HG02852 (cell line): Measurements from ENCODE around the gene HVCN1.
"Not testable (repeated sequence)": the region's sequence is repeated elsewhere in the genome, so short reads cannot be mapped to it uniquely, and the experiment has no call there.

Experiments
- ATAC-seq: cut with Tn5 transposase; IDR thresholded peaks from one replicate; pipeline ENCODE4 v1.9.1; 2021; ENCODE audit warnings: mild to moderate bottlenecking, moderate library complexity; ENCODE audit not compliant: unreplicated experiment

HVCN1 gene

GRCh38 chr12:110688446-110689280, at the start of gene HVCN1:
HVCN1 (minus strand) TSS chr12:110689115; CDS start chr12:110683245, 5,870 bp downstream.
- ATAC-seq, result peak; percentile 35

DNA sequence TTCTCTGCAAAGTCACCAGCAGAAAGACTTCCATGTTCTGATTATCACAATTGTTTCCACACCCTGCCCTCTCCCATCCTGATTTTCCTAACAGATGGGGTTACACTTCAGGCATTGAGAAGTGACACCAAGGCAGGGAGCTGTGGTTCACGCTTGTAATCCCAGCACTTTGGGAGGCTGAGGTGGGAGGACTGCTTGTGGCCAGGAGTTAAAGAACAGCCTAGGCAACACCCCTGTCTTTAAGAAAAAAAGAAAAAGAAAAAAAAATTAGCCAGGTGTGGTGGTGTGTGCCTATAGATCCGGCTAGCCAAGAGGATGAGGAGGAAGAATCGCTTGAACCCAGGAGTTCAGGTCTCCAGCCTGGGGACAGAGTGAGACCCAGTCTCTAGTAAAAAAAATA, 48.6 kb upstream of the HVCN1 start:
- no peak for ATAC-seq

GRCh38 chr12:110737016-110737415, 48.1 kb upstream of the HVCN1 start:
- ATAC-seq, result not testable (repeated sequence)

GRCh38 chr12:110733900-110734299, 45.0 kb upstream of the HVCN1 start:
- ATAC-seq, result no peak

DNA sequence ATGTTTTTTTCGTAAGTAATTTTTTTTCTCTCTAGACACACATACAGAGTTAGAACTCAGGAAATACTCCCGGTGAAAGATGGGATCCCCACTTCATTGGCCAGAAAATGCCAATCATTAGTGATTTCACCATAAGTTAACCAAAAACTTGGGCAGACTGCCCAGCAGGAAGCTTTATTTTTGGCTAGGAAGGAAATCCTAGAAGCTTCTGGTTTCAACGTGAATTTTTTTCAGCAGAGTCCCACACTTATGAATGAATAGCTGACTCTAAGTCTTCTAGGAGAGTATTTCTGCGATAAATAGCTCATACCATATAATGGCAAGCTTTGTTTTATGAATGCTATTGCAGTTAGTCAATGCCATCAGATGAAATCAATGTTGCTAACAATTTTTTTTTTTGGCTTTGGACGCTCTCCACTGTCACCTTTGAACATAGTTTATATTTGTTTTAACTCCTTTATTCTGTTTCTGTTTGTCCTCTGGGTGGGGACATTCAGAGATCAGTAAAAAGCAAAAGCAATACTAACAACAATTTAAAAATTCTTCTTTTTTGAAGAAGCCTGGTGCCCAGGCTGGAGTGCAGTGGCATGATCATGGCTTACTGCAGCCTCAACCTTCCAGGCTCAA, 44.3 kb upstream of the HVCN1 start:
- ATAC-seq, result no peak

GRCh38 chr12:110732572-110732971, 43.7 kb upstream of the HVCN1 start:
- no peak for ATAC-seq

DNA sequence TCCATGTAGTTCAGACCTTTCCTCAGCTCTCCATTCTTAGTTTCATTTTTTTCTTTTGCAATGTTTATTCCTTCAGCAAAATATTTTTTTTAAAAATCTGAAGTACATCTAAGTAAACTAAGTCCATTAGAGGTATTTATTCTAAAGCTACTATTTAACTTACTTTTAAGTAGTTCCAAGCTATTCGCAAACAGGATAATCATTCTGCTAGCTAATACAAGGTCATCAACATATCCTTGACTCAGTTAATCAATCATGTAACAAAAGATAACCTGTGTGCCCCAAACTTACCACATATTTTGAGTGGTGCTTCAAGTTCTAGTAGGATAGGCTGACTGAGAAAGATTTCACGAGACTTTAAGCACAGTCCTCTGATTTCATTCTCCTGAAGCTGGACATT, 42.6 kb upstream of the HVCN1 start:
- ATAC-seq, result no peak

DNA sequence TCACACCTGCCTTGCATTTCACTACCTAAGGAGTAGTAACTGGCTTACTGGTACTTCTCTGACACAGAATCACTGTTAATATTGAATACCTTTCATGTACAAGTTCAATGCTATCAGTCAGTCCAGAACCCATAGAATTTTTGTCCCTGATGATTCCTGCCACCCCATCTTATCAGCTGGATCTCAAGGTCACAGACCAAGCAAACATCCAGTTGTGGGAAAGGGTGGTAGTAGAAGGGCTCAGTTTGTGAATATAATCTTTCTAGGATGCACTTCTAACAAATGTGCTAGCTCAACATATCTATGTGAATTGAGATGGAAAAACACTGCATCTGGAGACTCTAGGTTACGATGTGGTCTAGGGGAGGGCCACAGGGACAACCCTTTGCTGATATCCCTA, 39.7 kb upstream of the HVCN1 start:
- no peak for ATAC-seq

- ATAC-seq, result no peak
Observed at GRCh38 chr12:110726708-110727369, 37.9 kb upstream of the HVCN1 start.

- no peak for ATAC-seq
Observed at GRCh38 chr12:110726028-110726427, 37.1 kb upstream of the HVCN1 start.

DNA sequence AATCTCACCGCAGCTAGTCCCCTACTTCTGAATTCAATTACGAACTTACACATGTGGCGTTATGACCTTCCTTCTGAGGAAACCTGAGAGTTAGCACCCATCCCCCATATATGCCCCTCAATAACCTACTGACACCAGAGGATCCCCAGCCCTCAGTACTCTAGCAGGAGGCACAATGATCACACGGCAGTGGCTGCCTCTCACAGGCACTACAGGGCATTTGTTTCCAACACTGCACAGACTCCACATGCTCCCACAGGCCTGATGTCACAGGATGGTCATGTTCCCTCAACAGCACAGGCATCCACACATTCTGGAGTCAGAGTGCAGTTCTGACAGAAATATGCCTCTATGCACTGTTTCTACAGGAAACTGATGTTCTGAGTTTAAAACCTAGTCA, 36.4 kb upstream of the HVCN1 start:
- ATAC-seq, result no peak

DNA sequence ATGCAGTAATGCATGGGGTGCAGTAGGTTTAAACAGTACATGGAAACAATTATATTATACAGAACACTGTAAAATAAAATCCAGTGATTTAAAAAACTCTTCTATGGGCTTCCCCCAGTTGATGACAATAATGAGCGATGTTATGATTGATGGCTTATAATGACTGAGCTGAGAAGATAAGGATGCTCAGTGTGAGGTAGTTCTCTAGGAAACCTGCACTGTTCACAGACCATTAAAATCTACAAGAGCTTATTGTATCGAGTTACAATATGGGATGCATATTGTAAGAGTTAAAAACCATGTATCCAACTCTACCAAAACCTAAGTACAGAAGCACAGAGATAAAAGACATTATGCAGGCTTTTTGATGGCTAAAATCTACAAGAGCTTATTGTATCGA, 34.0 kb upstream of the HVCN1 start:
- ATAC-seq, result not testable (repeated sequence)

GRCh38 chr12:110721570-110721969, 32.7 kb upstream of the HVCN1 start:
- no peak for ATAC-seq

DNA sequence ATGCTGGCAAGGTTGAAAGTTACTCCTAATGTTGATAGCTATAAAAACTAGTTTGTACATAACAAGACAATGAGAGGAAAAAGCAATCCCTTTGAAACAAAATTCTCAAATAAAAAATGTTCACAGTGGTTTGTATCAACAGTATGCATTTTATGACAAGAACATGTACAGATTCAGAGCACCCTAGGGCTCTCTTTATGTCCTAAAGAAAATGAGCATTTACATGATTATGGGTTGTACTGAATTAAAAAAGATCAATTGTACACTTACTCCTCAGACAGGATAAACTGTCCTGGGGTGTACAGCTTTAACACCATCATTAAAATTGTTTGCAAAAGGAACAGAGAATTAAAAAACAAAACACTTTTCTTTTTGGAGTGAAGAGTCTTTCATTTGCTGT, 31.6 kb upstream of the HVCN1 start:
- ATAC-seq, result no peak

DNA sequence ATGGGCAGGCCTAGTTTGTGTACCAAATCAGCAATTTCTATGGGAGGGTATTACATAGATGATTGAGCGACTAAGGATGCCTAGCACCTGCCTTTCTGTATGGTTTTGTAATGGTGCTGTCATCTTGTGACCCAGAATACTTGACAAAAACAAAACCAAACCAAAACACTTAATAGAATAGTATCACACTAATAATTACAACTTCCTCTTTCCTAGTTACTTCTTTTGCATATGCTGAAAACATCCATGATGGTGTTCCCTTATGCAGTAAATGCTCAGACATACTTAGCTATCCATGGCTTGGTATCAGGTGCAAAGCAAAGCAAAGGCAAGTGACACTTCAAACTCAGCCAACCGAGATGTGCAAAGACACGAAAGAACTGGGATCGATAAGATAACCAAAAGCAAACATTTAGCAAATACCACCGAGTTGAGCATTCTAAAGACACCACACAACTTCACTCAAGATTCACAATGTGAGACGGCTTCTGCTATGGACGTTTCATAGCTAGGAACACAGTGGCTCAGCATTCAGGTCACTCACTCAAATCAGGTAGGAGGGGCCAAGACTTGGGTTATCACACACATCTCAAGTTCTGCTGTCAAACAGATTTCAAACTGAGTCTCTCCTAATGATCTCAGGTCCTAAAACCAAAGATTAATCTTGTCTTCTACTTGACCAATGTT, 29.4 kb upstream of the HVCN1 start:
- ATAC-seq, result no peak

- ATAC-seq, result no peak
Observed at GRCh38 chr12:110717037-110717436, 28.1 kb upstream of the HVCN1 start.

- ATAC-seq, result no peak
Observed at GRCh38 chr12:110708917-110709316, 20.0 kb upstream of the HVCN1 start.

GRCh38 chr12:110705309-110705708, 16.4 kb upstream of the HVCN1 start:
- no peak for ATAC-seq

DNA sequence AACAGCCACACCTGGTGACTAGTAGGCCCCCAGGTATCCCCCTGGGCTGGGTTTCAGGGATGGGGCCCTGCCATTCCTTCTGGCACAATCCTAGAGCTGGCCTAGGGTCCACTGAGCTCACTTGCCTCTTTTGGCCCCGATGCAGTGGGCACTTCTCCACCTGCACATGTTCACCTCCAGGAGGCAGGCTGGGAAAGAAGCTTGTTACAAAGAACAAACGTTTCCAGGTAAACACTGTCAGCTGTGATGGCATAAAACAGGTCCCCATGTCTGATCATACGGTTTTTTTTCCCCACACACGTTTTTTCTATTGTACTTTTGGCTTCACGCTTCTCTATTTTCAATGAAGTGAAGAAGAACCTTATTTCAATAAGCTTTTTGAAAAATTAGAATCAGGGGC, 15.8 kb upstream of the HVCN1 start:
- no peak for ATAC-seq

DNA sequence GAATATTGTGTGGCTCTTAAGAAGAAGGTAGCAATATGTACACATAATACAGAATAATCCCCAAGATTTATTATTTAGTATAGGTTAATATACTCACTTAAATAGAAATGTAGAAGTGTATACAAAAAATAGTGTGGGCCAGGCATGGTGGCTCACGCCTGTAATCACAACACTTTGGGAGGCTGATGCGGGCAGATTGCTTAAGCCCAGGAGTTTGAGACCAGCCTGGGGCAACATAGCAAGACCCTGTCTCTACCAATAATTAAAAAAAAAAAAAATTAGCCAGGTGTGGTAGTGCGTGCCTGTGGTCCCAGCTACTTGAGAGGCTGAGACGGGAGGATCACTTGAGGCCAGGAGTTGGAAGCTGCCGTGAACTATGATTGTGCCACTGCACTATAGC, 15.3 kb upstream of the HVCN1 start:
- ATAC-seq, result no peak

- no peak for ATAC-seq
Observed at GRCh38 chr12:110702081-110702480, 13.2 kb upstream of the HVCN1 start.
